Lower leg skin (tissue), 4 donors: ENCODE results near the gene ITSN1. TPM values are rescaled to one million over a fixed set of nuclear protein-coding genes. Genes with fewer than 3 reads are reported as not detected.
"Not testable (repeated sequence)": the region's sequence is repeated elsewhere in the genome, so short reads cannot be mapped to it uniquely, and the experiment has no call there.

Source experiments
- DNase-seq, 2 donors: peaks; one replicate each; pipeline ENCODE4 v3.0.0-alpha.2; 2019; ENCODE audit warnings: low spot score in 2 of 2
- H3K4me3 ChIP-seq: fragments of 200-600 bp; sonication (generic); 2 replicates; pipeline ENCODE4 v1.5.1; 2017; ENCODE audit warnings: mild to moderate bottlenecking, low read depth; ENCODE audit not compliant: poor library complexity, severe bottlenecking
- CTCF ChIP-seq, 3 donors: fragments of 450-650 bp; IDR thresholded peaks; one replicate each; pipeline ENCODE4 v1.5.1; 2016; ENCODE audit warnings: antibody characterized with exemption in 3 of 3, mild to moderate bottlenecking in 3 of 3, moderate library complexity in 2 of 3
- POLR2A ChIP-seq, 2 donors: fragments of 450-650 bp; IDR thresholded peaks; one replicate each; pipeline ENCODE4 v1.6.1; 2016 to 2017; ENCODE audit warnings: antibody characterized with exemption in 2 of 2, mild to moderate bottlenecking in 1 of 2, moderate library complexity in 1 of 2
- WGBS, 2 donors: methylation state at CpG; one replicate each; pipeline ENCODE4 v1.1.5; 2018; 5-methylcytosine and 5-hydroxymethylcytosine counted together
- intact Hi-C: fragments of 100-400 bp; cut with DNase I; formaldehyde crosslinking; loops from one replicate; pipeline ENCODE4 v1.15.0; 2023; ENCODE audit warnings: low total_unique reads
- total RNA-seq, 4 donors: library from RNA; depleted of rRNA; stranded (reverse); fragments of >200 nt; gene quantifications; one replicate each; pipeline ENCODE4 v1.1.0, GENCODE V29; 2016

ITSN1 gene
- total RNA-seq, 4 donors from 2014 or later: 17.4 to 39.5 (median 31.7) TPM

GRCh38 chr21:33781121-33781520 lies 138.8 kb downstream of the ITSN1 start:
- TF ChIP-seq CTCF (IDR thresholded peaks at IDR 0.05): no peak
- no peak for TF ChIP-seq POLR2A (IDR thresholded peaks at IDR 0.05)
- DNase-seq: no peak
- no peak overlapping the region for H3K4me3 ChIP-seq
- intact Hi-C loops: no loop called here
- 74 to 78% methylated on average over 2 of the region's 2 CpGs for WGBS, 2 donors

- no peak for DNase-seq
- no peak for TF ChIP-seq POLR2A (IDR thresholded peaks at IDR 0.05)
- TF ChIP-seq CTCF (IDR thresholded peaks at IDR 0.05): no peak
- 87 to 89% methylated on average over 2 of the region's 2 CpGs for WGBS, 2 donors
- intact Hi-C loops: no loop called here
- no peak overlapping the region for H3K4me3 ChIP-seq
Observed at GRCh38 chr21:33783187-33783979, 141.1 kb downstream of the ITSN1 start.

GRCh38 chr21:33787431-33787830 lies 145.1 kb downstream of the ITSN1 start:
- intact Hi-C loops: no loop called here
- WGBS, 2 donors: 95% methylated on average over 2 of the region's 2 CpGs

GRCh38 chr21:33788438-33788837 lies 146.1 kb downstream of the ITSN1 start:
- WGBS, 2 donors: 97% methylated on average over 5 of the region's 5 CpGs
- H3K4me3 ChIP-seq, DNase-seq, intact Hi-C loops: not testable (repeated sequence)

More at GRCh38 chr21:33787431-33787830, 145.1 kb downstream of the ITSN1 start:
- no peak overlapping the region for H3K4me3 ChIP-seq
- TF ChIP-seq CTCF (IDR thresholded peaks at IDR 0.05): no peak
- TF ChIP-seq POLR2A (IDR thresholded peaks at IDR 0.05): no peak
- DNase-seq: no peak

GRCh38 chr21:33789697-33790096 lies 147.4 kb downstream of the ITSN1 start:
- no peak for TF ChIP-seq POLR2A (IDR thresholded peaks at IDR 0.05)
- no peak for TF ChIP-seq CTCF (IDR thresholded peaks at IDR 0.05)
- 35 to 60% methylated on average over 1 of the region's 1 CpG for WGBS, 2 donors
- DNase-seq: no peak
- intact Hi-C loops: no loop called here
- H3K4me3 ChIP-seq: no peak overlapping the region

GRCh38 chr21:33791073-33791472 lies 148.8 kb downstream of the ITSN1 start:
- WGBS, 2 donors: 89 to 91% methylated on average over 3 of the region's 3 CpGs
- TF ChIP-seq CTCF (IDR thresholded peaks at IDR 0.05) (no peak), POLR2A (IDR thresholded peaks at IDR 0.05) (no peak)
- intact Hi-C loops: no loop called here

More at GRCh38 chr21:33791073-33791472, 148.8 kb downstream of the ITSN1 start:
- no peak for DNase-seq
- H3K4me3 ChIP-seq: no peak overlapping the region
